ENCODE results near the gene RUVBL2.

The RUVBL2 gene

GRCh38 chr19:48993175-48994034 lies at the start of gene RUVBL2, which contains the start of gene GYS1:
RUVBL2 (plus strand) TSS chr19:48993887; CDS start chr19:48993912, 25 bp downstream.
GYS1 (minus strand) TSS chr19:48993309; CDS start chr19:48993112, 197 bp downstream.
- DNase-seq, result peak; percentile 100

GRCh38 chr19:48945415-48945814 lies 48.3 kb upstream of the RUVBL2 start:
- no peak for DNase-seq

- no peak for DNase-seq
These were observed 47.9 kb upstream of the RUVBL2 start for GRCh38 chr19:48945817-48946216.

GRCh38 chr19:48946463-48947257 lies 47.0 kb upstream of the RUVBL2 start:
- DNase-seq, result no peak

GRCh38 chr19:48947258-48947542 lies 46.5 kb upstream of the RUVBL2 start:
- DNase-seq, result no peak

- no peak for DNase-seq
These were observed 43.5 kb upstream of the RUVBL2 start for GRCh38 chr19:48950159-48950558.

GRCh38 chr19:48950830-48951519 lies 42.7 kb upstream of the RUVBL2 start:
- DNase-seq, result no peak

- no peak for DNase-seq
These were observed 40.5 kb upstream of the RUVBL2 start for GRCh38 chr19:48953141-48953540.

GRCh38 chr19:48953990-48954594 lies 39.6 kb upstream of the RUVBL2 start:
- no peak for DNase-seq

- peak; percentile 96 for DNase-seq
These were observed 38.9 kb upstream of the RUVBL2 start, which contains the start of gene BAX for GRCh38 chr19:48954595-48955307. BAX (plus strand) TSS chr19:48954875; CDS start chr19:48954929, 54 bp downstream.

GRCh38 chr19:48955308-48955958 lies 38.3 kb upstream of the RUVBL2 start:
- no peak for DNase-seq

- DNase-seq, result no peak
These were observed 35.7 kb upstream of the RUVBL2 start for GRCh38 chr19:48958006-48958405.

GRCh38 chr19:48959341-48960239 lies 34.1 kb upstream of the RUVBL2 start:
- DNase-seq, result no peak

GRCh38 chr19:48961051-48961649 lies 32.5 kb upstream of the RUVBL2 start:
- no peak for DNase-seq

- DNase-seq, result no peak
These were observed 32.0 kb upstream of the RUVBL2 start for GRCh38 chr19:48961673-48962028.

GRCh38 chr19:48962029-48962848 lies 31.4 kb upstream of the RUVBL2 start:
- DNase-seq, result no peak

GRCh38 chr19:48962849-48963165 lies 30.9 kb upstream of the RUVBL2 start:
- DNase-seq, result no peak

- DNase-seq, result peak; percentile 79
These were observed 30.1 kb upstream of the RUVBL2 start for GRCh38 chr19:48963371-48964204.
